Mesothelial cell of epicardium (in vitro differentiated cells): ENCODE measurements around the gene DUSP16. TPM values are rescaled to one million over a fixed set of nuclear protein-coding genes. Genes with fewer than 3 reads are reported as not detected.

Source experiments
- DNase-seq, 2 experiments: peaks; one replicate each; pipeline ENCODE4 v3.0.0; 2021; ENCODE audit warnings: low spot score in 2 of 2; ENCODE audit not compliant: unreplicated experiment in 2 of 2
- H3K27ac Mint-ChIP-seq: 2 replicates; pipeline ENCODE4 v1.8.0; 2021; ENCODE audit warnings: mixed read lengths
- H3K27me3 Mint-ChIP-seq: 2 replicates; pipeline ENCODE4 v1.8.0; 2021; ENCODE audit warnings: low read depth, mixed read lengths
- H3K36me3 Mint-ChIP-seq: 2 replicates; pipeline ENCODE4 v1.8.0; 2021; ENCODE audit warnings: mixed read lengths
- H3K4me1 Mint-ChIP-seq: 2 replicates; pipeline ENCODE4 v1.8.0; 2021; ENCODE audit warnings: mixed read lengths
- H3K4me3 Mint-ChIP-seq: 2 replicates; pipeline ENCODE4 v1.8.0; 2021; ENCODE audit warnings: mild to moderate bottlenecking, moderate library complexity, mixed read lengths
- H3K9me3 Mint-ChIP-seq: 2 replicates; pipeline ENCODE4 v1.8.0; 2021; ENCODE audit warnings: mixed read lengths
- CTCF ChIP-seq: fragments of 200-600 bp; sonication (generic); IDR thresholded peaks from one replicate; pipeline ENCODE4 v1.5.0; 2021; ENCODE audit warnings: antibody characterized with exemption; ENCODE audit not compliant: unreplicated experiment
- total RNA-seq: library from RNA; stranded (reverse); gene quantifications from 3 replicates; pipeline ENCODE4 v1.2.1, GENCODE V29; 2021

Gene DUSP16
- total RNA-seq, 1 donor from 2014 or later = 31.5 TPM

DNA sequence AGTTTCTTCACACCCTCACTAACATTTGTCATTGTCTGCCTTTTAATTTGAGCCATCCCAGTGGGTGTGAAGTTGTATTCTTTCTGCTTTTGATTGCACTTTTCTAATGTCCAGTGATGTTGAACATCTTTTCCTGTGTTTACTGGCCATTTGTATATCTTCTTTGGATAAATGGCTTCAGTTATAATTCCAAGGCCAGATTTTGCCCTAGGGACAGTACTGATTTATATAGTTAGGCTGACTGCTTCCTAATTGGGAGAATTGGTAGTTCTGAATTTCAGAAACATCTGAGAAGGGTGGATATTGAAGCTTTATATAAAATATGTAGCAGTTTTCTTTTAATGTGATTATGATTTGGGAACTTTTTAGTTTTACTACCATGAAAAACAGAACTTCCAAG is 108.3 kb downstream of the DUSP16 start:
- Mint-ChIP-seq H3K27ac (no peak overlapping the region), H3K27me3 (no peaks in the 10 kb centered on the region), H3K9me3 (no peaks in the 10 kb centered on the region), H3K4me1 (peaks cover 12% of the 10 kb centered on the region), H3K4me3 (no peak overlapping the region), H3K36me3 (no peaks in the 10 kb centered on the region)
- TF ChIP-seq CTCF = no peak
- no peak for DNase-seq

DNA sequence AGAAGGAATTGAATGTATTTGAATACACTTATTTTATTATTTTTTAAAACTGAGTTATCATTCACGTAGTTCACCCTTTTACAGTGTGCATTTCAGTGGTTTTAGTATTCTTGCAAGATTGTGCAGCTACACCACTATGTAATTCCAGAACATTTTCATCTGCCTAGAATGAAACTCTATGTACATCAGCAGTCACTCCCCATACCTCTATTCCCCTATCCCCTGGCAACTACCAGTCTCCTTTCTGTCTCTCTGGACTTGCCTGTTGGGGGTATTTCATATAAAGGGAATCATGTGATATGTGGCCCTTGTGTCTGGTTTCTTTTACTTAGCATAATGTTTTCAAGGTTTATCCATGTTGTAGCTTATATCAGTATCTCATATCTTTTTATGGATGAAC is 109.0 kb downstream of the DUSP16 start:
- no peaks in the 10 kb centered on the region for H3K27me3 Mint-ChIP-seq
- no peaks in the 10 kb centered on the region for H3K9me3 Mint-ChIP-seq
- H3K36me3 Mint-ChIP-seq = no peaks in the 10 kb centered on the region
- no peak for TF ChIP-seq CTCF
- no peak for DNase-seq
- no peak overlapping the region for H3K4me3 Mint-ChIP-seq
- no peak overlapping the region for H3K27ac Mint-ChIP-seq
- peaks cover 12% of the 10 kb centered on the region for H3K4me1 Mint-ChIP-seq

- H3K27me3 Mint-ChIP-seq = no peaks in the 10 kb centered on the region
- H3K4me3 Mint-ChIP-seq = no peak overlapping the region
- TF ChIP-seq CTCF = no peak
- no peak for DNase-seq
- peaks cover 12% of the 10 kb centered on the region for H3K4me1 Mint-ChIP-seq
- H3K27ac Mint-ChIP-seq = no peak overlapping the region
- H3K9me3 Mint-ChIP-seq = no peaks in the 10 kb centered on the region
- H3K36me3 Mint-ChIP-seq = no peaks in the 10 kb centered on the region
These were observed 110.2 kb downstream of the DUSP16 start for GRCh38 chr12:12452326-12452902.

DNA sequence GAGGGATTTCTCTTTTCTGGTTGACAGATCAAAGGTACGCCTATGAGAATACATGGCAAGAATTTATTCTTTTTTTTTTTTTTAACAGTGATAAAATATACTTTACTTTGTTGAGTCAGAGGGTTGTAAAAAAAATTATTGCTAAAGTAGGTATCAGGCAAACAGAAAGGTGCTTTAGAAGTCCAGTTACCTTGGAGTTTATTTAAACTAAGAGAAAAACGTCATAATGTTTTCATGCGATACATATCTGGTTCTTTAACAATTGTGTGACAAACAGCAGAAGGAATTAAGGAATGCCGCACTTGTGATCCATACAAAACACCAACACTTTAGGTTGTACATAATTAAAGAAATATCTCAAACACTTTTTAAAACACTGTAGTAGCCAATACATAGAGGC is 111.6 kb downstream of the DUSP16 start:
- peaks cover 9% of the 10 kb centered on the region for H3K4me1 Mint-ChIP-seq
- no peak for TF ChIP-seq CTCF
- no peak for DNase-seq
- H3K9me3 Mint-ChIP-seq = no peaks in the 10 kb centered on the region
- no peaks in the 10 kb centered on the region for H3K36me3 Mint-ChIP-seq
- no peak overlapping the region for H3K27ac Mint-ChIP-seq
- H3K27me3 Mint-ChIP-seq = no peaks in the 10 kb centered on the region
- H3K4me3 Mint-ChIP-seq = no peak overlapping the region

- Mint-ChIP-seq H3K27ac (no peak overlapping the region), H3K9me3 (no peaks in the 10 kb centered on the region), H3K4me3 (no peak overlapping the region), H3K36me3 (no peaks in the 10 kb centered on the region), H3K27me3 (no peaks in the 10 kb centered on the region), H3K4me1 (peaks cover 9% of the 10 kb centered on the region)
- DNase-seq = no peak
- no peak for TF ChIP-seq CTCF
These were observed 112.6 kb downstream of the DUSP16 start for GRCh38 chr12:12450043-12450471.

- no peaks in the 10 kb centered on the region for H3K36me3 Mint-ChIP-seq
- no peak overlapping the region for H3K4me3 Mint-ChIP-seq
- H3K27ac Mint-ChIP-seq = no peak overlapping the region
- DNase-seq = no peak
- no peak for TF ChIP-seq CTCF
- no peaks in the 10 kb centered on the region for H3K27me3 Mint-ChIP-seq
- no peaks in the 10 kb centered on the region for H3K9me3 Mint-ChIP-seq
- peaks cover 9% of the 10 kb centered on the region for H3K4me1 Mint-ChIP-seq
These were observed 113.1 kb downstream of the DUSP16 start for GRCh38 chr12:12449533-12450025.
